ENCODE results near the gene PPP3CA.

PPP3CA gene

GRCh38 chr4:101081695-101082369 is 265.5 kb downstream of the PPP3CA start:
- DNase-seq: no peak

DNA sequence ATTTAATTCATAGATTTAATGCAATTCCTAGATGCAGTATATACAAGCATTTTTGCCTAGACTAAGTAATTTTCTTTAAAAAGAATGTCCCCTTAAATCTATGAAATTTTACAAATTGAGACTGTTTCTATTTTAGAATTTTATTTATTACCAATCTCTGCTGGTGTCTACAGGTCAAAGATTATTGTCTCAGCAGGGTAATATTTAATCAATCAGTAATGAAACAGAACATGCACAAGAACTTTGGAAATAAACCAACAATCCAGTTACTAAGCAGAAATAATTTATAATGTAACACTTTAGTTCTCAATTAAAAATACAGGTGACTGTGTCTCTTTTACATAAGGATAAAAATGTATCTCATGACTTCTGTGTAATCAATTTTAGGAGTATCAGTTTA is 266.2 kb downstream of the PPP3CA start:
- DNase-seq: no peak

DNA sequence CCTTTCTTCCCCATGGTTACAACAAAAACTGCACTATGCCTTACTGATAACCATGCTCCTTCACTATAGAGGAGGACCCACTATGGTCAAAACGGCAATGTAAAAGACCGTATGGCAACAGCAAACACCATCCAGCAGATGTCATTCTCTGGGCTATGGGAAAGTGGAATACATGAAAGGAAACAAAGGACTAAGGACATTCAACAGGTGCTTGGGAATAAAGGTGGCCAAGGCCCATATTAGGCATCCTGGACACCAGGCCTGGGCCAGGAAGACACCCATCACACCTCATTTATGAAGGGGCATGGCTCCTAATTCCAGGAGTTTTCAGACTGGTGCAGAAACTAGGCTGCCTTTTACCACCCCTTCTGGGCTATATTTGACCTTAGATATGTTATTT is 268.4 kb downstream of the PPP3CA start:
- DNase-seq: no peak

DNA sequence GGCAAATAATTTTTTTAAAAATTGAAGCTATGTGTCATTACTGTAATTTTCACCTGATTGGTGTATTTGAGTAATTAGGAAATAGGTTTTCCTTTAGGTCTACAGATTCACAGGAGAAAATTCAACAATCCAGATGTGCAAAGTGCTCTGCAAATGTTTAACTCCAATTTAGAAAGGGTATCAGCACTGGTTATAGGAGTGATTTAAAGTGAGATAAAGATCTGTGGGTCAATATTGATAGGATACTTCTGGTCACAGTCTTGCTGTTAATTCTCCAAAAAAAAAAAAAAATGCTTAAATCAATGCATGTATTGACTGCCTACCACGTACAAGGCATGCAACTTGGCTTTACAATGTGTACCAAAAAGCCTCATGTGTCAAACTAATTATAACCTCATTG is 271.3 kb downstream of the PPP3CA start:
- no peak for DNase-seq

- DNase-seq: no peak
Measured at GRCh38 chr4:101075536-101075935, 271.8 kb downstream of the PPP3CA start.

- no peak for DNase-seq
Measured at GRCh38 chr4:101074326-101074725, 273.0 kb downstream of the PPP3CA start.

DNA sequence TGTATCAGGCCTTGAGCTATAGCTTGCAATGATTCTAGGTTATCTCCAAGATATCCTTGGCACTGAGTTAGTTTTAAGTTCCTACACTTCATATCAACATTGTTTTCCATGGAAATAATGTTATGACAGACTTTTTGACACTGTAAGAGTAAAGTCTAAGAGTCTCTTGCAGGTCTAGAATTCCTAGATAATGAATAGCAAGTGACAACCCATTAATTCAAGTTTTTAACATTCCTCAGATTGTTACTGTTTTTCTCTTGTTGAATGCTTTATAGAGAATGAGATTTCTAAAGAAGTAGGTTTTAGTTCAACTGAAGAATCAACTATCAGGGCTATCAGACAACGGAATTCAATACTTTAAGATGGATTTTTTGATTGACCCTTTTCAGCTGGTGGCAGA is 276.1 kb downstream of the PPP3CA start:
- DNase-seq: no peak

DNA sequence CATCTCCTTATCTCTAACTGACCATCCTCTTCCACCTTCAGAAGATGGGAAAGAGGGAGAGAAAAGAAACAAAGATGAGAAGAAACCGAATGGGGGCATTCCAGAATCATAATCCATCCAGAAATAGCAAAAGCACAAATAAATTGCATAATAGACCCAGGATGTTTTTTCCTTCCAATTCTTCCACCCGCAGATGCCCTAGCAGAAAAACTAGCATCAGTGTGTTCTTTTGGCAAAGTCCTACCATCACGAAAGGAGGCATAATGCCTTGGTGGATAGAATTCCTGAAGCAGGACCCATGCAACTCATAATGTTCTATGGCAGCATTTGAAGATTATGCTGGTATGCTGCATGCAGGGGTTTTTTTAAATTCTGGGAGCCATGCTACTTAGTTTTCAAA is 279.2 kb downstream of the PPP3CA start:
- DNase-seq: no peak

DNA sequence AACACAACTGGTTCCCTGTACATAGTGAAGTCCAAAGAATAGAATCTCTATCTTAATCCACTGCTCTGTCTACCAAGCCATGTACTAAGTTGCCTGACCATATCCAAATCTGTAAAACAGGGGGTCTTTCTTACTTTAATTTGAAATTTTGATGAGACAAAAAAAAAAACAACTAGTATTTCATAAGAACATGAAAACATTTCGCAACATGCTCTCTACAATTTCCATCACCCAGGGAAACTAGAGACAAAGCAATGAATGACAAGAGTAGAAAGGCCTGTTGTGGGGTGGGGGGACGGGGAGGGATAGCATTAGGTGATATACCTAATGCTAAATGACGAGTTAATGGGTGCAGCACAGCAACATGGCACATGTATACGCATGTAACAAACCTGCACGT is 279.9 kb downstream of the PPP3CA start:
- no peak for DNase-seq

- no peak for DNase-seq
Measured at GRCh38 chr4:101066626-101067170, 280.6 kb downstream of the PPP3CA start.

GRCh38 chr4:101065935-101066485 is 281.3 kb downstream of the PPP3CA start:
- no peak for DNase-seq

GRCh38 chr4:101065346-101065745 is 282.0 kb downstream of the PPP3CA start:
- no peak for DNase-seq

DNA sequence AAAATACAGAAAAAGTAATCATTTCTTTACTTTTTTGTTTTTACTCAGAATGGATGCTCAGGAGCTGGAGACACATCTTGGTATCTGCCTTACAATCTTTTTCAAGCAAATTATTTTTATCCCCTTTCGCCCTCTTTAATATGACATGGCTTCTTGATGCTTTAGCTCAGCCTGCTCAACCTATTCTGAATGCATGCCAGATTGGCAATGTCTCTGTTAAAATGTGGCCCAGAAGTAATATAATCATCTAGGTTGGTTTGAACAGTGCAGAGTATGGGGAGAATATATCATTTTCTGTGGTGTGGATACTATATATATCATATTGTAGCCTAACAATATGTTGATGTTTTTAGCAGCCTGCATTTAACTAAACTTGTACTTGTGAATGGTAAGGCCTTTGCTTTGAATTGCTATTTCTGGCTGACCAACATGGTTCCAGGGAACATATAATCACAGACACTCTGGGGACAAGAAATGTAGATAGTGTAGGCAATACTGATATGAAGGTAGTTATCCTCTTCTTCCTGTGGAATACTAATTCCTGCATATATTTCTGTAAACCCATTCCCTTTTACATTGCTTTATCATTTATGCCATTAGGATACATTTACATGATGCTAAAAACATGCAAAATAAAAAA is 282.7 kb downstream of the PPP3CA start:
- DNase-seq: no peak

- no peak for DNase-seq
Measured at GRCh38 chr4:101055392-101055791, 291.9 kb downstream of the PPP3CA start.

- DNase-seq: no peak
Measured at GRCh38 chr4:101050837-101051205, 296.5 kb downstream of the PPP3CA start.

DNA sequence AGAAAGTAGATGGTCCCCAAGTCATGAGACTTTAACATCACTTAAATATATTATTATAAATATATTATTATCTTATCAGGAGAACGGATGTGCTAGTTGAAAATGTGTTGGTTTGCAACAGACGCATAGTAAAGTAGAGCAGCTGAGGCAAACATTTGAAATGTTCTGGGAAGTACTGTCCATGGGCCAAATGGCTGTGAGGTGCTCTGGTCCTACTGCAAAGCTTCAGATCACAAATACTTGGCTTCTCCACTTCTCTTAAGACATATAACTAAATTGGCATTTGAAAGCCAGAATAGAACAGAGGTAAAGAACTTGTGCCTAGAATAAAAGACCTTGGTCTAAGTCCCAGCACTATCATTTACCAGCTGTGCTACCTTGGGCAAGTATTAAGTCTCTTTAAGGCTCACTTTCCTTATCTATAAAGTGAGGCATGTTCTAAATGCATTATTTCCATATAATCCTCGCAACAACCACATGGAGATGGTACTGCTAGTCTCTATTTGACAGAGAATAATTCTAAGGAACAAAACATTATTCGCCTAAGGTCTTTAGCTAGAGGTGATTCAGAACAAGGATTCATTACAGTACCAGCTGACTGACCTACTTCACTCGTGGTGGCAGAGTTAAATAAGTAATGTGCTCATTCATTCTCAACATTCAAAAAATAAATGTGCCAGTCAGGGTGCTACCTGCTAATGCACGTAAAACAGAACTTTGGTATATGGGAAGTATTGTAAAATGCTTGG is 297.1 kb downstream of the PPP3CA start:
- DNase-seq: no peak

DNA sequence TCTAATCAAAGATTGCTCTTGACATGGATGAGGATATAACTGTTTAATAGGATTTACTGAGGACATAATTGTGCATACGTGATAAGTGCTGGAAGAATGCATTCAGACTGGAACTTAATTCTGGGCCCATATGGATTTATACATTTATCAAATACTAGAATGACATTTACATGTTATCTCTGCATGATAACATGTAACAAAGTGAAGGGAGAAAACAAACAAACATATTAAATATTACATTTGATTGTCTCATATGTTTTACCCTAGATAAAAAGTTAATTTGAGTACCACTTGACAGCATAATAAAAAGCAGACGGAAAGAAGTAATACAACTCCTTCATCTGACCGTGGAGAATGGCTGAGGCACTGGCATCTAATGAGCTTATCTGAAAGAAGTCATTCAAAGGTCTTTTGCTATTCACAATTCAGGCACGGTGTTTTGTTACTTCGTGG is 297.8 kb downstream of the PPP3CA start:
- DNase-seq: no peak

- no peak for DNase-seq
Measured at GRCh38 chr4:101044766-101045165, 302.6 kb downstream of the PPP3CA start.

DNA sequence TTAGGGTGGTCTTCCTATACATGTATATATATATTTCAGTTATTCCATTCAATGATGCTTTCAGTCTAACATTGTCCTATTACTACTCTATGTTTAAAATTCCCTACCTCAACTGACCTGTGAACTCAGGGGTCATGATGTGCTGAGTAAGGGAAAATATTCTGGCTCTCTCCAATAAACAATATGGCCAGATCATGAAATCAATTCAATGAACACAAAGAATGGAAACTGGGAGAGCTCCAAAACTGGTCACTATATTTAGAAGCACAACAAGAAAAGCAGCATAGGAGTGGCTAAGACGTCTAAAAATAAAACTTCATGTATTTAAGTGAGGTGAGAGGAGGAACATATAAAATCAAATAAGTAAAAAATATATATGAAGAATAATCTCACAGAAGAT is 304.5 kb downstream of the PPP3CA start:
- DNase-seq: no peak

- no peak for DNase-seq
Measured at GRCh38 chr4:101040776-101041175, 306.6 kb downstream of the PPP3CA start.

GRCh38 chr4:101039367-101039766 is 308.0 kb downstream of the PPP3CA start:
- DNase-seq: no peak

- DNase-seq: no peak
Measured at GRCh38 chr4:101037938-101038413, 309.4 kb downstream of the PPP3CA start.

- no peak for DNase-seq
Measured at GRCh38 chr4:101037249-101037648, 310.1 kb downstream of the PPP3CA start.
